C4-2B (cell line): Measurements from ENCODE around the gene CDC42BPB.
"Not testable (repeated sequence)": the region's sequence is repeated elsewhere in the genome, so short reads cannot be mapped to it uniquely, and the experiment has no call there.

Experiments used
- H3K27ac ChIP-seq: fragments of 450-650 bp; 2 replicates; pipeline ENCODE4 v1.5.1; 2017
- CTCF ChIP-seq: fragments of 450-650 bp; conservative IDR thresholded peaks from 2 replicates; pipeline ENCODE4 v1.5.1; 2017; ENCODE audit warnings: mild to moderate bottlenecking
- ZFX ChIP-seq: fragments of 450-650 bp; IDR thresholded peaks from 2 replicates; pipeline ENCODE4 v1.6.1; 2017

CDC42BPB gene

GRCh38 chr14:102897299-102898027 lies 159.9 kb downstream of the CDC42BPB start:
- no peak overlapping the region for H3K27ac ChIP-seq
- TF ChIP-seq CTCF = no peak
- no peak for TF ChIP-seq ZFX

GRCh38 chr14:102896735-102897134 lies 160.6 kb downstream of the CDC42BPB start:
- not testable (repeated sequence) for H3K27ac ChIP-seq

- H3K27ac ChIP-seq = no peak overlapping the region
- TF ChIP-seq ZFX (no peak), CTCF (no peak)
Observed at GRCh38 chr14:102893452-102893851, 163.9 kb downstream of the CDC42BPB start.

- TF ChIP-seq ZFX (no peak), CTCF (no peak)
- H3K27ac ChIP-seq = no peak overlapping the region
Observed at GRCh38 chr14:102892651-102893050, 164.7 kb downstream of the CDC42BPB start.

GRCh38 chr14:102891556-102891955 lies 165.8 kb downstream of the CDC42BPB start:
- TF ChIP-seq CTCF = no peak
- no peak for TF ChIP-seq ZFX
- no peak overlapping the region for H3K27ac ChIP-seq

GRCh38 chr14:102891111-102891510 lies 166.2 kb downstream of the CDC42BPB start:
- TF ChIP-seq CTCF (no peak), ZFX (no peak)
- no peak overlapping the region for H3K27ac ChIP-seq

GRCh38 chr14:102889615-102890014 lies 167.7 kb downstream of the CDC42BPB start:
- H3K27ac ChIP-seq = no peak overlapping the region
- TF ChIP-seq ZFX = no peak
- no peak for TF ChIP-seq CTCF

GRCh38 chr14:102888748-102889147 lies 168.6 kb downstream of the CDC42BPB start:
- no peak overlapping the region for H3K27ac ChIP-seq
- TF ChIP-seq ZFX (no peak), CTCF (no peak)
